GM23248 (cell line): ENCODE data around the gene CIB2.

Experiments used
- EZH2 ChIP-seq: fragments of 200-600 bp; sonication (generic); IDR thresholded peaks from 2 replicates; pipeline ENCODE4 v1.6.1; 2018; ENCODE audit warnings: antibody characterized with exemption, mild to moderate bottlenecking; ENCODE audit not compliant: insufficient read depth, poor library complexity, severe bottlenecking
- EZH2phosphoT487 ChIP-seq: fragments of 200-600 bp; sonication (generic); IDR thresholded peaks from 2 replicates; pipeline ENCODE4 v1.6.1; 2018; ENCODE audit warnings: antibody characterized with exemption, moderate library complexity, mild to moderate bottlenecking, low read depth; ENCODE audit not compliant: insufficient read depth

- TF ChIP-seq EZH2 (no peak), EZH2phosphoT487 (no peak)
Observed at GRCh38 chr15:78079298-78080087, 51.8 kb downstream of the CIB2 start.
